Naive thymus-derived CD8-positive, alpha-beta T cell (primary cell): ENCODE data around the gene KRTAP10-10. TPM values are rescaled to one million over a fixed set of nuclear protein-coding genes. Genes with fewer than 3 reads are reported as not detected.
"Not testable (repeated sequence)": the region's sequence is repeated elsewhere in the genome, so short reads cannot be mapped to it uniquely, and the experiment has no call there.

Experiments used
- ATAC-seq, 2 donors: fragments of 150-1000 bp; cut with Tn5 transposase in 1 of 2; sonication (Bioruptor Pico), chemical (Tn5 transposase) in 1 of 2; 1 replicate in 1 of 2; 2 replicates in 1 of 2; pipeline ENCODE4 v1.10.0; 2021; ENCODE audit warnings: mild to moderate bottlenecking in 2 of 2, moderate library complexity in 2 of 2
- POLR2A ChIA-PET: fragments of 350-600 bp; sonication (Branson Sonifier 250); formaldehyde crosslinking; loops from one replicate; lab custom pipeline; 2021; ENCODE audit warnings: antibody characterized with exemption; lab: Charles Lee
- DNase-seq, 10 donors: peaks; one replicate each; pipeline versions ENCODE4 v3.0.0 to v3.0.0-alpha.2; 2020 to 2022
- H3K27ac Mint-ChIP-seq, 10 donors: one replicate each; pipeline ENCODE4 v1.8.0; 2020 to 2022; ENCODE audit warnings: mild to moderate bottlenecking in 10 of 10, mixed read lengths in 10 of 10, moderate library complexity in 4 of 10, inconsistent platforms in 1 of 10
- H3K27me3 Mint-ChIP-seq, 5 donors: one replicate each; pipeline ENCODE4 v1.8.0; 2021 to 2022; ENCODE audit warnings: mixed read lengths in 5 of 5
- H3K36me3 Mint-ChIP-seq, 3 donors: one replicate each; pipeline ENCODE4 v1.8.0; 2020 to 2022; ENCODE audit warnings: mixed read lengths in 3 of 3, mild to moderate bottlenecking in 2 of 3, inconsistent platforms in 1 of 3
- H3K4me1 Mint-ChIP-seq, 4 donors: one replicate each; pipeline ENCODE4 v1.8.0; 2021 to 2022; ENCODE audit warnings: mixed read lengths in 4 of 4
- H3K4me3 Mint-ChIP-seq, 10 donors: one replicate each; pipeline ENCODE4 v1.8.0; 2020 to 2022; ENCODE audit warnings: mild to moderate bottlenecking in 10 of 10, mixed read lengths in 10 of 10, moderate library complexity in 6 of 10, inconsistent platforms in 1 of 10
- H3K9me3 Mint-ChIP-seq, 9 donors: one replicate each; pipeline ENCODE4 v1.8.0; 2020 to 2022; ENCODE audit warnings: mixed read lengths in 9 of 9, mild to moderate bottlenecking in 3 of 9, inconsistent platforms in 1 of 9, moderate library complexity in 1 of 9
- polyA plus RNA-seq, 3 donors: library from polyadenylated mRNA; unstranded; fragments of 300-500 nt; fragmentation: Illumina TruSeq; gene quantifications; one replicate each; pipeline ENCODE4 v1.2.3, GENCODE V29; 2021
- total RNA-seq, 8 experiments: library from RNA in 2 of 8; stranded (reverse) in 2 of 8; gene quantifications; one replicate each; pipeline ENCODE4 v1.2.3 and lab custom pipeline; 2021 to 2026

KRTAP10-10 gene
- total and polyA plus RNA-seq, 5 experiments from 2014 or later = not detected

DNA sequence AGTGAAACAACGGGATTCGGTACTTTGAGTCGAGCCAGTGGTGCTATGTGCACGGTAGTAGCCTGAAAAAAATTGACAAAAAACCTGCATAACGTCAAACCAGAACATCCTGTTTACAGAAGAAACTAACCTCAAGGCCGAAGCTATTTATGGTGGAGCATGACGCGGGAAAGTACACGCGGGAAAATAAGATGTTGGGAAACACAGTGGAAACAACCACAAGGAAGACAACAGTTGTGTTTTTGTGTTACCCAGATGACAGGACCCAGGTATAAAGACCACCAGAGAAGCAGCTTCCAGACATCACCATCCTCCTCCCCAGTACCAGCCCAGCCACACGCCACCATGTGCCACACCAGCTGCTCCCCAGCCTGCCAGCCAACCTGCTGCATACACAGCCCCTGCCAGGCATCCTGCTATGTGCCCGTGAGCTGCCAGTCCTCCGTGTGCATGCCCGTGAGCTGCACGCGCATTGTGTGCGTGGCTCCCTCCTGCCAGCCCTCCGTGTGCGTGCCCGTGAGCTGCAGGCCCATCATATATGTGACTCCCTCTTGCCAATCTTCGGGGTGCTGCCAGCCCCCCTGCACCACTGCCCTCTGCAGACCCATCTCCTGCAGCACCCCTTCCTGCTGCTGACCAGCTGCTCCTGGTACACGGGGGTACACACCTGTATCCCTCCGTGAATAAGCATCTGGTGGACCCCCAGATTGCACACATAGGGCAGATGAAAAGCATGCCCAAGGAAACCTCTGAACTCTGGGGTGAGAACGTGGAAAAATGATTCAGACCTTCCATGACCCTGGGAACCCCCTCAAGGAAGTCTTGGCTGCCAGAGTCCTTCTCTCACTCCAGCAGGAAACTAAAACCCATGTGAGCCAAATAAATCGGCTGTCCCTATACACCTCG is 20.7 kb downstream of the KRTAP10-10 start, which contains the start of gene KRTAP12-3:
KRTAP12-3 (plus strand) TSS at position 298 of the 906 bp plus-strand sequence; CDS start at position 346, 48 bp downstream.
- ATAC-seq = peak; percentile 63 to 74
- Mint-ChIP-seq H3K27me3 (peaks cover 0 to 3% (median 0%) of the 10 kb centered on the region in 5 donors), H3K36me3 (peaks cover 2 to 28% (median 17%) of the 10 kb centered on the region in 3 donors), H3K4me3 (peak within 1 kb of the TSS; percentile 48 to 87 (median 82)), H3K4me1 (peaks cover 38 to 71% (median 68%) of the 10 kb centered on the region in 4 donors), H3K9me3 (peaks cover 4 to 51% (median 24%) of the 10 kb centered on the region in 9 donors), H3K27ac (peak within 1 kb of the TSS; percentile 91 to 99 (median 97))
- peak; percentile 48 to 93 (median 78) for DNase-seq
- POLR2A ChIA-PET = interaction anchor here (0.7 to 3.1 kb wide), 22 partner anchors 9 to 270 kb away, joined by 3 to 19 read pairs (median 4); partner anchors contain the start of genes KRTAP10-11, KRTAP10-5, KRTAP10-9 and PTTG1IP

DNA sequence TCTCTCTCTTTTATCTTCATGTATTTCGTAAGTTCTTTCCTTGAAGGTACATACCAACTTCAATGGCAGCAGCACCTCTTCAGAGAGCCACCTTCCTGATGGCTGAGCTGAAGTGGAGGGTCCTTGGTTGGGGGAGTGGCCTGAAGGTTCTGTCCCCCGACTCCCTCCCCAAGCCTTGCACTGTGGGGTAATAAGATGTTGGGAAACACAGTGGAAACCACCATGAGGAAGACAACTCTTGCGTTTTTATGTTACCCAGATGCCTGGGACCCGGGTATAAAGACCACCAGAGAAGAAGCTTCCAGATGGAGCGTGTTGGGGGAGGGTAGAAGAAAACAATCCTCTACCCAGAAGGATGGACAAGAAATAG is 21.4 kb downstream of the KRTAP10-10 start:
- H3K27me3 Mint-ChIP-seq = peaks cover 0 to 3% (median 0%) of the 10 kb centered on the region in 5 donors
- DNase-seq = peak in 1 of 10 donors; percentile 11
- H3K9me3 Mint-ChIP-seq = peaks cover 8 to 56% (median 28%) of the 10 kb centered on the region in 9 donors
- POLR2A ChIA-PET = interaction anchor here (0.9 to 3.1 kb wide), 8 partner anchors 9 to 214 kb away, joined by 3 to 15 read pairs (median 4); partner anchors contain the start of gene KRTAP10-9
- H3K4me1 Mint-ChIP-seq = peaks cover 38 to 66% (median 65%) of the 10 kb centered on the region in 4 donors
- peaks cover 2 to 28% (median 17%) of the 10 kb centered on the region in 3 donors for H3K36me3 Mint-ChIP-seq
- ATAC-seq = no peak
- H3K27ac Mint-ChIP-seq = peak overlapping the region; percentile 91 to 99 (median 97)
- peak overlapping the region; percentile 48 to 87 (median 82) for H3K4me3 Mint-ChIP-seq

DNA sequence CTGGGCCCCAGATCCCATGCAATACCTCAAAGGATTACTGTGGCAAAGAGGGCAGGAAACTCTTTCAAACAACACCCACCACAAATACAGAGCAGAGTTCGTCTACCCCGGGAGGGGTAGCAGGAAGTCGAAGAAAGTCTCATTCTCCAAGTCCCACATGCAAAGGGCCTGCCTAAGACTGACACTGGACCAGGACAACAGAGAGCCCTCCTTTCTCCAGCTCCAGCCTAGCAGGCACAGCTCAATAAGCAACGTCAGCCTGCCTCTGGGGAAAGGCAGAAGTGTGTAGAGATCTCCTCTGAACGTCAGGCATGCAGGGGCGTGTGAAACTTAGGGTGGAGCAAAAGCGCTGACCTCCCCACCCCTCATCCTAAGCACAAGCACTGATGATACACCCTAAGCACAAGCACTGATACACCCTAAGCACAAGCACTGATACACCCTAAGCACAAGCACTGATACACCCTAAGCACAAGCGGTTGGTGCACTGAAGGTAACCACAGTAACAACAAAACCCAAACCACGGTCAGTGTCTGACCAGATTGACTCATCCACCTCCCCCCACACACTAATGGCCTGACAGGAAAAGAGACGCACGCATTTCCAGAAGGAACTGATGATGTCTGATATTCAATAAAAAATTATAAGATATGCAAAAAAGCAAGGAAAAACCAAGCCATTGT is 21.9 kb downstream of the KRTAP10-10 start:
- peak overlapping the region; percentile 91 to 99 (median 97) for H3K27ac Mint-ChIP-seq
- H3K4me1 Mint-ChIP-seq = peaks cover 38 to 61% (median 59%) of the 10 kb centered on the region in 4 donors
- ATAC-seq (peak; percentile 5 to 9), DNase-seq (peak in 7 of 10 donors; percentile 14 to 66 (median 35))
- POLR2A ChIA-PET = interaction anchor here (0.9 to 3.1 kb wide), 6 partner anchors 10 to 52 kb away, joined by 3 to 15 read pairs (median 4); partner anchors contain the start of gene KRTAP10-9
- peaks cover 8 to 56% (median 31%) of the 10 kb centered on the region in 9 donors for H3K9me3 Mint-ChIP-seq
- H3K4me3 Mint-ChIP-seq = peak overlapping the region; percentile 46 to 87 (median 82)
- H3K36me3 Mint-ChIP-seq = peaks cover 2 to 28% (median 18%) of the 10 kb centered on the region in 3 donors
- H3K27me3 Mint-ChIP-seq = peaks cover 0 to 3% (median 0%) of the 10 kb centered on the region in 5 donors

DNA sequence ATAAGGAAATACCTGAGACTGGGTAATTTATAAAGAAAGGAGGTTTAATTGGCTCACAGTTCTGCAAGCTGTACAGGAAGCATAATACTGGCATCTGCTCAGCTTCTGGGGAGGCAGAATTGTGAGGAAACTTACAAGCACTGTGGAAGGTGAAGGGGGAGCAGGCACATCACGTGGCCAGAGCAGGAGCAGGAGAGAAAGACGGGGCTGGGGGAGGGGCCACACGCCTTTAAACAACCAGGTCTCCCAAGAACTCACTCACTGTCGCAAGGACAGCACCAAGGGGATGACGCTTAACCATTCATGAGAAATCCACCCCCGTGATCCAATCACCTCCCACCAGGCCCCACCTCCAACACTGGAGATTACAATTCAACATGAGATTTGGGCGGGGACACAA is 24.4 kb downstream of the KRTAP10-10 start:
- peaks cover 32 to 49% (median 39%) of the 10 kb centered on the region in 4 donors for H3K4me1 Mint-ChIP-seq
- H3K36me3 Mint-ChIP-seq = peaks cover 2 to 20% (median 15%) of the 10 kb centered on the region in 3 donors
- H3K9me3 Mint-ChIP-seq = peaks cover 6 to 38% (median 23%) of the 10 kb centered on the region in 9 donors
- ATAC-seq, H3K27me3 Mint-ChIP-seq, POLR2A ChIA-PET, DNase-seq: not testable (repeated sequence)
- H3K27ac Mint-ChIP-seq = peak overlapping the region in 3 of 10 donors; percentile 34 to 84 (median 50)
- peak overlapping the region in 1 of 10 donors; percentile 14 for H3K4me3 Mint-ChIP-seq

DNA sequence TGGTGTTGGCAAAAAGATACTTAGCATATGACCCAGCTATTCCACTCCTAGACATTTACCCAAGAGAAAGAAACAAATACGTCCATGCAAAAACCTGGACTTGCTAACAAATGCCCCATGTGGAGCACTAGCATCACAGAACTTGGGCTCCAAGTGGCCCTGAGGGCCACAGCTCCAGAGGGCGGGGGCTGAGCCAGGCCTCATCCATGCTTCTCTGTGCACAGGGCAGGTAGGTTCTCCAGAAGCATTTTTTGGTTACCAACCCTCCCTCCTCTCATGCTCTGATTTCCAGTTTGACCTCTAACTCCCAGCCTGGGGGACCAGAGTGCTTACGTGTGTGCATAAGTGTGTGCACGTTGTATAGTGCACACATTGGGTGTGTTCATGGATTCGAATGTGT is 27.5 kb downstream of the KRTAP10-10 start:
- ATAC-seq = no peak
- peaks cover 5 to 18% (median 9%) of the 10 kb centered on the region in 4 donors for H3K4me1 Mint-ChIP-seq
- peaks cover 6 to 36% (median 12%) of the 10 kb centered on the region in 9 donors for H3K9me3 Mint-ChIP-seq
- peaks cover 0 to 23% (median 13%) of the 10 kb centered on the region in 3 donors for H3K36me3 Mint-ChIP-seq
- POLR2A ChIA-PET = no interaction called here
- H3K4me3 Mint-ChIP-seq = no peak overlapping the region
- H3K27me3 Mint-ChIP-seq = peaks cover 0 to 3% (median 0%) of the 10 kb centered on the region in 5 donors
- H3K27ac Mint-ChIP-seq = peak overlapping the region in 1 of 10 donors; percentile 66
- DNase-seq = no peak

DNA sequence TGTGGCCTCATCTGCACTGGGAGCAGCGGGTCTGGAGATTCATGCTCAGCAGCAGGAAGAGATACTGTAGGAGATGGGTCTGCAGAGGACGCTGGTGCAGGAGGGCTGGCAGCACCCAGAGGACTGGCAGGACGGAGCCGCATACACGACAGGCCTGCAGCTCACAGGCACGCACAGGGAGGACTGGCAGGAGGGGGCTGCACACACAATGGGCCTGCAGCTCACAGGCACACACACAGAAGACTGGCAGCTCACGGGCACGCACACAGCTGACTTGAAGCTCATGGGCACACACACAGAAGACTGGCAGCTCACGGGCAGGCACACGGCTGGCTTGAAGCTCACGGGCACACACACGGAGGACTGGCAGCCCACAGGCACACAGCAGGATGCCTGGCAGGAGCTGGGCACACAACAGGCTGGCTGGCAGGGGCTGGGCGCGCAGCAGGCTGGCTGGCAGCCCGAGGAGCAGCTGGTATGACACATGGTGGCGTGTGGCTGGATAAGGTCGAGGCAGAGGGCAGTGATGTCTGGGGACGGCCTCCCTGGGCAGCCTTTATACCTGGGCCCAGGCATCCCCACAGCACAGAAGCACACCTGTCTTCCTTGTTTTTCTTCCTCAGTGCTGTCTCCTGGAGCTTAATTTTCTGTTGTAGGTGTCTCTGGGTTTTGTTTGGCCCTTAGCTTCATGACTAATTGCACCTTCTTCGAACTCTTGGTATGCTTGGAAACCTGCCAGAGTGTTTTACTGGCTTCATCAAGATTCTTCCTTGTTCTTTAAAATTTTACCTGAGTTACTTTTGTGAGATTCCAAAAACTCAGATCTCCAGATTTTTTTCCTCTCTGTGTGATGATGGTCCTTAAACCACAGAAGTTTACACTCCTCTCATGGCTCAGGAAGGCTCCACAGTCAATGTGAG is 29.5 kb downstream of the KRTAP10-10 start, which contains the start of gene KRTAP12-2:
KRTAP12-2 (minus strand) TSS at position 527 of the 920 bp plus-strand sequence; CDS start at position 486, 41 bp downstream.
- H3K4me3 Mint-ChIP-seq = no peak within 1 kb of the TSS
- H3K27me3 Mint-ChIP-seq = peaks cover 0 to 3% (median 0%) of the 10 kb centered on the region in 5 donors
- peaks cover 0 to 19% (median 13%) of the 10 kb centered on the region in 3 donors for H3K36me3 Mint-ChIP-seq
- H3K4me1 Mint-ChIP-seq = peaks cover 0 to 8% (median 4%) of the 10 kb centered on the region in 4 donors
- ATAC-seq (no peak), DNase-seq (no peak)
- peaks cover 6 to 40% (median 18%) of the 10 kb centered on the region in 9 donors for H3K9me3 Mint-ChIP-seq
- POLR2A ChIA-PET = no interaction called here
- H3K27ac Mint-ChIP-seq = peak within 1 kb of the TSS in 5 of 10 donors; percentile 29 to 72 (median 55)

DNA sequence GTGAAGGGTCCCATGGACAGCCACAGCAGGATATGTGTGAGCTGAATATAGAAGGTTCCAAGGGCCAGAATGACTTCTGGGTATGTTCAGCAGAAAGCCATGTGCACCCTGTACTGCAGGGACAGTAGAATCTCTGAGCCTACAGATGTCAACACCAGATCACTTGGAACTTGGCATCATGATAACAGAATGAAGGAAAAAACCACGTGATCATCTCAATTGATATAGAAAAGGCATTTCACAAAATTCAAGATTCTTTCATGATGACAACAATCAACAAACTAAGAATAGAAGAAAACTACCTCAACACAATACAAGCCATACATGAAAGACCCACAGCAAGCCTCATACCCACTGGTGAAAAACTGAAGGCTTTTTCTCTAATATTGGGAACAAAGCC is 30.5 kb downstream of the KRTAP10-10 start:
- no peak for DNase-seq
- Mint-ChIP-seq H3K4me1 (peaks cover 0 to 8% (median 4%) of the 10 kb centered on the region in 4 donors), H3K27me3 (no peaks in the 10 kb centered on the region), H3K27ac (peak overlapping the region in 2 of 10 donors; percentile 44 to 72), H3K9me3 (peaks cover 6 to 41% (median 18%) of the 10 kb centered on the region in 9 donors), H3K4me3 (no peak overlapping the region), H3K36me3 (peaks cover 0 to 18% (median 15%) of the 10 kb centered on the region in 3 donors)
- ATAC-seq = no peak
- POLR2A ChIA-PET = interaction anchor here (1.1 kb wide), 1 partner anchor 10 kb away, joined by 3 read pairs; the partner anchor contains the start of gene KRTAP12-3

DNA sequence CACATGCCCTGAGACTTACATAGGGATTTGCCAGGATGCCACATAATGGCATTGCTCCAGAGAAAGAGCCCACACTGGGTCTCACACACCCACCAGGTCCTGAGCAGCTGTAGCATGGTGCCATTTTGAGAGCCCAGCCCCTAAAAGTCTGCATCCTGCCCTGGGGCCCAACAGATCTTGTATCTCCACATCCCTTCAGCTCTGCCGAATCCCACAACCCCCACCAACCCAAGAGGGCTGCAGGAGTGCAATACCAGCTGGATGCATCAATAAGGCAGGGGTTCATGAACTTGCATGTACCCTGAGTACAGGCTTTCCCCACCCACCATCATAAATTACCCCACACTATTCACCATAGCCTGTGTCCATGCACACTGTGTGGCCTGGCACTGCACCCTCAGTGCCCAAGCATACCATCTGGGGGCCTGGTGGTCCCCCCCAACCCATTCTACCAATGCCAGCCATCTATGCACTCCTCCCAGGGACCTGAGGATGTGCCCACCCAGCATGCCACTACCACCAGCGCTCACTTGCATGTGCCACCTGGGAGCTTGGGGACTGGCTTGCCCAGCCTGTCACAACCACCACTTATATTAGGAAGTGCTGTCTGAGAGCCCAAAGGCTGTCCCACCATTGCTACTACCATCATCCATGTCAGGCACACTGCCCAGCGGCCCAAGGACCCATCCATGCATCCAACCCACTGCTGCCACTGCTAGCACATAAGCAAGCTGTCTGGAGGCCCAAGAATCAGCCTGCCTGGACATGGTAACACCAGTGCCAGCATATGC is 33.7 kb downstream of the KRTAP10-10 start:
- peaks cover 9 to 55% (median 32%) of the 10 kb centered on the region in 9 donors for H3K9me3 Mint-ChIP-seq
- DNase-seq (no peak), ATAC-seq (no peak)
- peaks cover 0 to 39% (median 23%) of the 10 kb centered on the region in 3 donors for H3K36me3 Mint-ChIP-seq
- H3K27ac Mint-ChIP-seq = no peak overlapping the region
- peaks cover 0 to 7% (median 3%) of the 10 kb centered on the region in 4 donors for H3K4me1 Mint-ChIP-seq
- POLR2A ChIA-PET = interaction anchor here (0.6 kb wide), 1 partner anchor 116 kb away, joined by 3 read pairs; no protein-coding TSS in a partner anchor
- H3K4me3 Mint-ChIP-seq = no peak overlapping the region
- peaks cover 0 to 1% (median 0%) of the 10 kb centered on the region in 5 donors for H3K27me3 Mint-ChIP-seq

DNA sequence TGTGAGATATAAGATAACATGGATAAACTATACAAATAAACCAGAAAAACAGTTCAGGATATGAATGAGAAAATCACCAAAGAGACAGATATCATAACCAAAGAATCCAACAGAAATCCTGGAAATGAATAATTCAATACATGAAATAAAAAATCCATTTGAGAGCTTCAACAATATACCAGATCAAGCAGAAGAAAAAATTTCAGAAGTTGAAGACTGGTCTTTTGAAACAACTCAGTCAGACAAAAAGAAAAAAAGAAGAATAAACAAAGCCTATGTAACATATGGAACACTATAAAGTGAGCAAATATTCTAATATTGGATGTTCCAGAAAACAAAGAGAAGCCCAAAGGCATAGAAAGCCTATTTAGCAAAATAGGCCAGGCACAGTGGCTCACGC is 34.8 kb downstream of the KRTAP10-10 start:
- Mint-ChIP-seq H3K4me3 (no peak overlapping the region), H3K9me3 (peaks cover 9 to 57% (median 32%) of the 10 kb centered on the region in 9 donors), H3K4me1 (peaks cover 0 to 5% (median 4%) of the 10 kb centered on the region in 4 donors), H3K27me3 (peaks cover 0 to 1% (median 0%) of the 10 kb centered on the region in 5 donors), H3K27ac (no peak overlapping the region), H3K36me3 (peaks cover 0 to 41% (median 23%) of the 10 kb centered on the region in 3 donors)
- ATAC-seq (no peak), DNase-seq (no peak)
- POLR2A ChIA-PET = no interaction called here

DNA sequence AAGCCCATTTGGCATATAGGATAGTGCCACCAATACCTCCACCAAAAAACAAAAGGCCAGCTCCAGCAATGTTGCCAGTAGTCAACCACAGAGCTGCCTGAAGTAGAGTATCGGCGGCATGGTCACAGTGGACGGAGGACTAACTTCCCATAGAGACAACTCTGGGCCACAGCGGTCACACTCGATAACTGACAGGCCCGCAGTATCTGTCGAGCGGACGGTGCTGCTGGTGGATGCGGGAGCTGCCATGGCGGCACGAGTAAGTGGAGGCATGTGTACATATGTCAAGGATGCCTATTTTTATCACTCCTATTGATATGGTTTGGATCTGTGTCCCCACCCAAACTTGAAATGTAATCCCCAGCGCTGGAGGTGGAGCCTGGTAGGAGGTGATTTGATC is 40.7 kb downstream of the KRTAP10-10 start:
- Mint-ChIP-seq H3K9me3 (peaks cover 6 to 29% (median 15%) of the 10 kb centered on the region in 9 donors), H3K4me1 (peaks cover 0 to 6% (median 4%) of the 10 kb centered on the region in 4 donors), H3K27ac (no peak overlapping the region), H3K27me3 (peaks cover 0 to 9% (median 0%) of the 10 kb centered on the region in 5 donors), H3K4me3 (no peak overlapping the region), H3K36me3 (peaks cover 0 to 20% (median 11%) of the 10 kb centered on the region in 3 donors)
- POLR2A ChIA-PET = no interaction called here
- ATAC-seq = no peak
- DNase-seq = no peak
